Muscle of leg (tissue), 11 donors: ENCODE data around the gene LARGE1. TPM values are rescaled to one million over a fixed set of nuclear protein-coding genes. Genes with fewer than 3 reads are reported as not detected.

Experiments
- DNase-seq: peaks from one replicate; pipeline ENCODE4 v3.0.0; 2013
- H3K27ac ChIP-seq: one replicate; pipeline ENCODE4 v1.5.1; 2013; ENCODE audit warnings: mild to moderate bottlenecking, low read length, control low read depth
- H3K27me3 ChIP-seq: one replicate; pipeline ENCODE4 v1.6.1; 2013; ENCODE audit warnings: low read length; ENCODE audit not compliant: control insufficient read depth, insufficient read depth
- H3K36me3 ChIP-seq: one replicate; pipeline ENCODE4 v1.6.1; 2013; ENCODE audit warnings: low read length; ENCODE audit not compliant: control insufficient read depth, insufficient read depth
- H3K4me1 ChIP-seq: one replicate; pipeline ENCODE4 v1.6.1; 2013; ENCODE audit warnings: low read length; ENCODE audit not compliant: control insufficient read depth, insufficient read depth
- H3K4me3 ChIP-seq: one replicate; pipeline ENCODE4 v1.5.1; 2013; ENCODE audit warnings: low read length, control low read depth
- H3K9me3 ChIP-seq: replicated peaks from 2 replicates; pipeline ENCODE4 v1.6.1; 2013; ENCODE audit warnings: low read depth, low read length; ENCODE audit not compliant: control insufficient read depth
- WGBS: methylation state at CpG from one replicate; pipeline ENCODE4 v1.1.5; 2013; ENCODE audit warnings: missing lambda C conversion rate; ENCODE audit not compliant: insufficient coverage; 5-methylcytosine and 5-hydroxymethylcytosine counted together
- polyA plus RNA-seq, 8 donors: library from polyadenylated mRNA; unstranded; fragments of 120-200 nt; gene quantifications; one replicate each; pipeline versions ENCODE4 v1.2.1 to v1.2.3, GENCODE V29; 2013; ENCODE audit warnings: inconsistent platforms in 1 of 8, low replicate concordance in 1 of 8; ENCODE audit not compliant: insufficient read length in 8 of 8, insufficient read depth in 1 of 8
- total RNA-seq: library from RNA; stranded (reverse); fragments of 120-200 nt; gene quantifications from one replicate; pipeline ENCODE4 v1.2.4, GENCODE V29; 2013

The LARGE1 gene
- total and polyA plus RNA-seq, 9 donors: 7.7 to 14.6 (median 10.4) TPM

- H3K4me1 ChIP-seq: no peaks in the 10 kb centered on the region
- no peaks in the 10 kb centered on the region for H3K27me3 ChIP-seq
- DNase-seq: no peak
- no peaks in the 10 kb centered on the region for H3K9me3 ChIP-seq
- no peak overlapping the region for H3K27ac ChIP-seq
- H3K36me3 ChIP-seq: no peaks in the 10 kb centered on the region
- H3K4me3 ChIP-seq: no peak overlapping the region
- WGBS: 86% methylated on average over 2 of the region's 6 CpGs
Observed at GRCh38 chr22:33774781-33775180, 145.5 kb downstream of the LARGE1 start.

- Histone ChIP-seq H3K9me3 (no peaks in the 10 kb centered on the region), H3K27me3 (no peaks in the 10 kb centered on the region), H3K4me1 (no peaks in the 10 kb centered on the region), H3K27ac (no peak overlapping the region), H3K36me3 (no peaks in the 10 kb centered on the region), H3K4me3 (no peak overlapping the region)
- WGBS: 66% methylated on average over 3 of the region's 6 CpGs
- DNase-seq: no peak
Observed at GRCh38 chr22:33772745-33773144, 147.5 kb downstream of the LARGE1 start.

DNA sequence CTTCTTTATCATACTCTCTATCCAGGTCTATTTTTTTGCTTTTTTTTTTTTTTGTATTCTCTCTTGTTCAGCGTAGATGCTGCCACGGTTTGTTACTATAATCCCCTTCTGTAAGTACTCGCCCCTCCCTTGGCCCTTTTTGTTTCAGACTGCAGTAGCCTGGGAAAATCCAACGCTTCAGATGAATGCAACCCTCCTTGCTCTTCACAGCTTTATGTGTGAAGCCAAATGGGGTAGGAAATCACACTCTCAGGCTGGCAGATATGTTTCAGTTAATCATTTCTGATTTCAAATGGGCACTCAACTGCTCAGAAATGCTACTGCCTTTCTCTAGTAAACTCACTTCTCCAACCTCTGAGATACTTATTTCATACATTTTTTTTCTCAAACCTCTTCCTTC, 149.1 kb downstream of the LARGE1 start:
- Histone ChIP-seq H3K27ac (no peak overlapping the region), H3K36me3 (no peaks in the 10 kb centered on the region), H3K9me3 (no peaks in the 10 kb centered on the region), H3K4me1 (no peaks in the 10 kb centered on the region), H3K4me3 (no peak overlapping the region), H3K27me3 (no peaks in the 10 kb centered on the region)
- WGBS: no CpG with 5 or more reads among the region's 4 CpGs
- DNase-seq: no peak

- Histone ChIP-seq H3K27me3 (no peaks in the 10 kb centered on the region), H3K4me1 (no peaks in the 10 kb centered on the region), H3K4me3 (no peak overlapping the region), H3K36me3 (no peaks in the 10 kb centered on the region), H3K9me3 (no peaks in the 10 kb centered on the region), H3K27ac (no peak overlapping the region)
- no peak for DNase-seq
- 85% methylated on average over 3 of the region's 3 CpGs for WGBS
Observed at GRCh38 chr22:33770723-33771122, 149.6 kb downstream of the LARGE1 start.

DNA sequence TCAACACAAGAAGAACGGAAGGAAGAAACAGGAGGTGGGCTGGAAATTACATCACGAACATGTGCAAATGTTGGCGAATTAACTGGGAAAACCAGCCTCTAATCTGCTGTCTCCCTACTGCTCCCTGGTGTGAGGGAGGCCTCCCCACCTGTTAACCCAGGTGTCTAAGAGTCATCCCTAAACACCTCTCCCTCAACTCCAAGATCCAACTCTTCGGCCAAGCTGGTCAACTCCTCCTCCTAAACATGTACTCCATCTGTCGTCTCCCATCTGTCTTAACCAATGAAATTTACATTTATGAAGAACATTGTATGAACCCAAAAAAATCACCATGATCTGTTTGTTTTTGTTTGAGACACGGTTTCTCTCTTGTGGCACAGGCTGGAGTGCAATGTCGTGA, 154.2 kb downstream of the LARGE1 start:
- 93% methylated on average over 2 of the region's 7 CpGs for WGBS
- Histone ChIP-seq H3K27me3 (no peaks in the 10 kb centered on the region), H3K27ac (no peak overlapping the region), H3K4me1 (no peaks in the 10 kb centered on the region), H3K9me3 (no peaks in the 10 kb centered on the region), H3K36me3 (no peaks in the 10 kb centered on the region), H3K4me3 (no peak overlapping the region)
- DNase-seq: no peak

DNA sequence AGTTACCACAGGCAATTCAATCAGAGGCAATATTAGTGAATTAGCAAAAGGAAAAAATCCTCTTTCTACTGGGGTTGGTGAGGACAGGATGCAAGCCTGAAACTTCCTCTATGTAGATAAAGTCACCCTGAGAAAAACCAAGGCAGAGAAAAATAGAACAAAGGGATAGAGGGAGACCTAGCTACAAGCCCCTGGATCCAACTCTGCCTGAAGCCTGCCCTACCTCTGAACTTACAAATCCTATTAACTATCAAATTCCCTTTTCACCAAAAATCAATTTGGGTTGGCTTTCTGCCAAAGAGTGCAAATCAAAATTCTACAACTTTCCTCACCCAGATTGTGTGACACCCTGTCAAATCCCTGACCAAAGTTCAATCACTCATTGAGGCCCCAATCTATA, 161.3 kb downstream of the LARGE1 start:
- Histone ChIP-seq H3K9me3 (no peaks in the 10 kb centered on the region), H3K27me3 (no peaks in the 10 kb centered on the region), H3K27ac (no peak overlapping the region), H3K4me1 (peaks cover 13% of the 10 kb centered on the region), H3K36me3 (no peaks in the 10 kb centered on the region), H3K4me3 (no peak overlapping the region)
- no peak for DNase-seq

DNA sequence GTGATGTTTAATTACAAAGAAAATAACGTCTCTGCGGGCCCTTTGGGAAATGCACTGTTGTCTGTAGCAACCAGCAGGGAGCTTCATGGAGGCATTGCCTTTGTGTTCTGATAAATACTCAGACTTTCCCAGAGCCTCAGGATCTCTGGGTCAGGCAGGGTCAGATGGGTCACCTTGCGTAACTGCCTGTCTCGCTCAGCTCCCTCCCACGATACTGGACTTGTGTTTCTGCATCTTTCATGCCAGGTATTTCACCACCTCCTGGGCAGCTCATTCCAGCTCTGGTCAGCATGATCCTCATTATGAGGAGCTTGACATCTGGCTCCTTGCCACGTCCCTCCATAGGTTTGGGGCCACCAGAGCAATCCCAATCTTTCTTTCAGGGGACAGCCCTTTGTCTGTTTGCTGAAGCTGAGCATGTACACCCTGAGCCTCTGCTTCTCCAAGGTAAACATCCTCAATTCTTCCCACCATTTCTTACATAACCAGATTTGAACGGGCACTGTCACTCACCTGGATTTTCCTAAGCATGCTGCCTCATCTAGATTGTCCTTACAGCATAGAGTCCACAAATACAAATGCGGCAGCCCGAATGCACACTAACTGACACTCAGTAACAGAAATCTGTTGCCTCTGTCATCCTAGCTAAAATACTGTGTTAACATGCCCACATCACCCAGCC, 162.3 kb downstream of the LARGE1 start:
- peaks cover 13% of the 10 kb centered on the region for H3K4me1 ChIP-seq
- DNase-seq: no peak
- 58% methylated on average over 8 of the region's 9 CpGs for WGBS
- no peak overlapping the region for H3K4me3 ChIP-seq
- no peak overlapping the region for H3K27ac ChIP-seq
- no peaks in the 10 kb centered on the region for H3K9me3 ChIP-seq
- H3K27me3 ChIP-seq: no peaks in the 10 kb centered on the region
- no peaks in the 10 kb centered on the region for H3K36me3 ChIP-seq

- peak; percentile 38 for DNase-seq
- no peaks in the 10 kb centered on the region for H3K36me3 ChIP-seq
- H3K4me3 ChIP-seq: no peak overlapping the region
- H3K4me1 ChIP-seq: peaks cover 13% of the 10 kb centered on the region
- 50% methylated on average over 10 of the region's 15 CpGs for WGBS
- H3K9me3 ChIP-seq: no peaks in the 10 kb centered on the region
- H3K27me3 ChIP-seq: no peaks in the 10 kb centered on the region
- no peak overlapping the region for H3K27ac ChIP-seq
Observed at GRCh38 chr22:33757041-33757801, 163.1 kb downstream of the LARGE1 start.

GRCh38 chr22:33756508-33756949, 163.7 kb downstream of the LARGE1 start:
- H3K27ac ChIP-seq: no peak overlapping the region
- H3K36me3 ChIP-seq: no peaks in the 10 kb centered on the region
- no peaks in the 10 kb centered on the region for H3K27me3 ChIP-seq
- no peaks in the 10 kb centered on the region for H3K9me3 ChIP-seq
- 48% methylated on average over 10 of the region's 10 CpGs for WGBS
- H3K4me3 ChIP-seq: no peak overlapping the region
- no peak for DNase-seq
- H3K4me1 ChIP-seq: peaks cover 13% of the 10 kb centered on the region

- Histone ChIP-seq H3K27me3 (no peaks in the 10 kb centered on the region), H3K36me3 (no peaks in the 10 kb centered on the region), H3K4me1 (peaks cover 7% of the 10 kb centered on the region), H3K4me3 (no peak overlapping the region), H3K9me3 (no peaks in the 10 kb centered on the region), H3K27ac (no peak overlapping the region)
- 66% methylated on average over 3 of the region's 4 CpGs for WGBS
- DNase-seq: no peak
Observed at GRCh38 chr22:33748714-33749113, 171.6 kb downstream of the LARGE1 start.
